Measurements from ENCODE around the gene PKNOX2.

Gene PKNOX2

GRCh38 chr11:125351033-125351867 is 186.7 kb downstream of the PKNOX2 start:
- DNase-seq (ENCODE audit: extremely low read depth in 1 of 2, low read depth in 1 of 2) = no peak

GRCh38 chr11:125351868-125352250 is 187.3 kb downstream of the PKNOX2 start:
- DNase-seq (ENCODE audit: extremely low read depth in 1 of 2, low read depth in 1 of 2) = no peak

- no peak for DNase-seq (ENCODE audit: extremely low read depth in 1 of 2, low read depth in 1 of 2)
Measured at GRCh38 chr11:125356797-125357196, 192.2 kb downstream of the PKNOX2 start.

- DNase-seq (ENCODE audit: extremely low read depth in 1 of 2, low read depth in 1 of 2) = no peak
Measured at GRCh38 chr11:125357551-125357950, 193.0 kb downstream of the PKNOX2 start.

- DNase-seq (ENCODE audit: extremely low read depth in 1 of 2, low read depth in 1 of 2) = no peak
Measured at GRCh38 chr11:125358254-125358840, 193.8 kb downstream of the PKNOX2 start.

- DNase-seq (ENCODE audit: extremely low read depth in 1 of 2, low read depth in 1 of 2) = no peak
Measured at GRCh38 chr11:125359130-125359529, 194.6 kb downstream of the PKNOX2 start.

GRCh38 chr11:125360066-125360465 is 195.5 kb downstream of the PKNOX2 start:
- DNase-seq (ENCODE audit: extremely low read depth in 1 of 2, low read depth in 1 of 2) = no peak

- no peak for DNase-seq (ENCODE audit: extremely low read depth in 1 of 2, low read depth in 1 of 2)
Measured at GRCh38 chr11:125364121-125364826, 199.7 kb downstream of the PKNOX2 start.

- DNase-seq (ENCODE audit: extremely low read depth in 1 of 2, low read depth in 1 of 2) = no peak
Measured at GRCh38 chr11:125365196-125365931, 200.8 kb downstream of the PKNOX2 start.

GRCh38 chr11:125367710-125368109 is 203.2 kb downstream of the PKNOX2 start:
- no peak for DNase-seq (ENCODE audit: extremely low read depth in 1 of 2, low read depth in 1 of 2)

- DNase-seq (ENCODE audit: extremely low read depth in 1 of 2, low read depth in 1 of 2) = no peak
Measured at GRCh38 chr11:125368757-125369156, 204.2 kb downstream of the PKNOX2 start.

GRCh38 chr11:125369808-125370207 is 205.3 kb downstream of the PKNOX2 start:
- no peak for DNase-seq (ENCODE audit: extremely low read depth in 1 of 2, low read depth in 1 of 2)

GRCh38 chr11:125370561-125371389 is 206.2 kb downstream of the PKNOX2 start:
- DNase-seq (ENCODE audit: extremely low read depth in 1 of 2, low read depth in 1 of 2) = no peak

GRCh38 chr11:125371431-125371935 is 206.9 kb downstream of the PKNOX2 start:
- DNase-seq (ENCODE audit: extremely low read depth in 1 of 2, low read depth in 1 of 2) = no peak

- no peak for DNase-seq (ENCODE audit: extremely low read depth in 1 of 2, low read depth in 1 of 2)
Measured at GRCh38 chr11:125372088-125372487, 207.5 kb downstream of the PKNOX2 start.

- DNase-seq (ENCODE audit: extremely low read depth in 1 of 2, low read depth in 1 of 2) = no peak
Measured at GRCh38 chr11:125372911-125373310, 208.4 kb downstream of the PKNOX2 start.

GRCh38 chr11:125373426-125374391 is 209.2 kb downstream of the PKNOX2 start:
- DNase-seq (ENCODE audit: extremely low read depth in 1 of 2, low read depth in 1 of 2) = no peak

- DNase-seq (ENCODE audit: extremely low read depth in 1 of 2, low read depth in 1 of 2) = no peak
Measured at GRCh38 chr11:125374398-125374797, 209.8 kb downstream of the PKNOX2 start.

- DNase-seq (ENCODE audit: extremely low read depth in 1 of 2, low read depth in 1 of 2) = no peak
Measured at GRCh38 chr11:125375146-125375545, 210.6 kb downstream of the PKNOX2 start.
